HG02938 (cell line): Measurements from ENCODE around the gene SPOUT1.
"Not testable (repeated sequence)": the region's sequence is repeated elsewhere in the genome, so short reads cannot be mapped to it uniquely, and the experiment has no call there.

ENCODE experiments used
- ATAC-seq: cut with Tn5 transposase; IDR thresholded peaks from one replicate; pipeline ENCODE4 v1.9.1; 2021; ENCODE audit warnings: mild to moderate bottlenecking, moderate library complexity; ENCODE audit not compliant: unreplicated experiment

Gene SPOUT1

DNA sequence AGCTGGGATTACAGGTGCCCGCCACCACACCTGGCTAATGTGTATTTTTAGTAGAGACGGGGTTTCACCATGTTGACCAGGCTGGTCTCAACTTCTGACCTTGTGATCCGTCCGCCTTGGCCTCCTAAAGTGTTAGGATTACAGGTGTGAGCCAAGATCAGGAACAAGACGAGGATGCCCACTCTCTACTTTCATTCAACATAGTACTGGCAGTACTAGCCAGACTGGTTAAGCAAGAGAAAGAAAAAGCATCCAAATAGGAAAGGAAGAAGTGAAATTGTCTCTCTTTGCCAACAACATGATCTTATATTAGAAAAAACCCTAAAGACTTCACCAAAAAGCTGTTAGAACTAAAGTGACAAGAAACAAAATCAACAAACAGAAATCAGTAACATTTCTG, 18.7 kb downstream of the SPOUT1 start:
- ATAC-seq = no peak

DNA sequence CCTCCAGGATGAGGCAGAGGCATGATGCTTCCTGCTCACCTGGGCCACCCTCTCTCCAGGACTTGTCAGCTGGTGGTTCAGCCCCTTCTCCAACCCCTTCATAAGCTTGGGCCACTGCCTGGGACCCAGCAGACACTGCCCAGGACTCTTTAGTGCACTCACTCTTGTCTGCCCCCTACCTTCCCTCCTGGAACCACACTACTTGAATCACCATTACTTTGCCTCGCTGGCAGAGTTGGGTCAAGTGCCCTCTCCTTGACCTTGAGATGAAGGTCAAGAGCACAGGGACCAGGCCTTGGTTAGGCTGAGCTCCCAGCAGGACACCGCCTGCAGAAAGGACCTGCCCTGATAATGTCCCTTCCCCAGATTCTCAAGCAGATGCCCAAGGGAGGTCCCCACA, 19.8 kb downstream of the SPOUT1 start:
- ATAC-seq = no peak

- ATAC-seq = no peak
Observed at GRCh38 chr9:128809036-128809599, 20.5 kb downstream of the SPOUT1 start.

DNA sequence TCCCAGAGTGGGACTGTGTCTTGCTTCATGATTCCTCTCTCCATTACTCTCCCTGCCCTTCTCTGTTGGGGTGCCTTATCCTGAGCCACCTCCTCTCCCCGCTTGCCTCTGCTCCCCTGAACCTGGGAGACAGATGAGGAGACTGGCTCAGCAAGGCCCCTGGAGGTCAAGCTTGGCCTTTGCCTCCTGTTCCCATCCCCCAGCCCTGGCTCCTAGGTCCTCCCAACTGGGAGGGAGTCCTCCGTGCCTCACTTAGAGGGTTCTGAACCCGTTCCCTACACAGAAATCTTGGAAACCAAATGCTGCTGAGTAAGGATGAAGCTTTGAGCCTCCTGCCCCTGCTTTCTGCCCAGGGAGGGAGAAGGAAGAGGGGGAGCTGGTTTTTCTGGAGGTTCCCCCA, 21.1 kb downstream of the SPOUT1 start:
- no peak for ATAC-seq

GRCh38 chr9:128807827-128808226, 21.8 kb downstream of the SPOUT1 start:
- ATAC-seq = no peak

- ATAC-seq = no peak
Observed at GRCh38 chr9:128805661-128806060, 23.9 kb downstream of the SPOUT1 start.

DNA sequence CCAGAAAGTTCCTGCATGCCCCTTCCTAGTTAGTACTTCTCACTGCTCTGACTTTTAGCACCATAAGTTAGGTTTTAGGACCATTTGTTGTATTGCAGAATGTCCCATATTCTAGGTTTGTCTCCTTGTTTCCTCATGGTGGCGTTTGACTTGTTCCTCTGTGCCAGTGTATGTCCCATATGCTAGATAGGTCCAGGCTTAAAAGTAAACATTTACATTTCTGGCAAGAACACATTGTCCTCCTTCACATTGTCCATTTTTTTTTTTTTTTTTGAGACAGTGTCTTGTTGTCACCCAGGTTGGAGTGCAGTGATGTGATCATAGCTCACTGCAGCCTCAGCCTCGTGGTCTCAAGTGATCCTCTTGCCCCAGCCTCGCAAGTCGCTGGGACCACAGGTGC, 27.1 kb downstream of the SPOUT1 start:
- no peak for ATAC-seq

GRCh38 chr9:128800061-128800460, 29.5 kb downstream of the SPOUT1 start:
- ATAC-seq = no peak

GRCh38 chr9:128798896-128799295, 30.7 kb downstream of the SPOUT1 start:
- no peak for ATAC-seq

DNA sequence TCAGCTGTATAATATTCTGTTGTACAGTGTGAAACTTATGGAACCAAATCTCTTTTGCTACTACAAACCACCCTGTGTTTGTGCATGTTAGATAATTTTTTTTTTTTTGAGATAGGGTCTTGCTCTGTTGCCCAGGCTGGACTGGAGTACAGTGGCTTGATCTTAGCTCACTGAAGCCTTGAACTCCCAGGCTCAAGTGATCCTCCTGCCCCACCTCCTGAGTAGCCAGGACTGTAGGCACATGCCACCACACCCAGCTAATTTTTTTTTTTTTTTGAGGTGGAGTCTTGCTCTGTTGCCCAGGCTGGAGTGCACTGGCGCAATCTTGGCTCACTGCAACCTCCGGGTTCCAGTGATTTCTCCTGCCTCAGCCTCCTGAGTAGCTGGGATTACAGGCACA, 34.6 kb downstream of the SPOUT1 start:
- ATAC-seq = not testable (repeated sequence)

DNA sequence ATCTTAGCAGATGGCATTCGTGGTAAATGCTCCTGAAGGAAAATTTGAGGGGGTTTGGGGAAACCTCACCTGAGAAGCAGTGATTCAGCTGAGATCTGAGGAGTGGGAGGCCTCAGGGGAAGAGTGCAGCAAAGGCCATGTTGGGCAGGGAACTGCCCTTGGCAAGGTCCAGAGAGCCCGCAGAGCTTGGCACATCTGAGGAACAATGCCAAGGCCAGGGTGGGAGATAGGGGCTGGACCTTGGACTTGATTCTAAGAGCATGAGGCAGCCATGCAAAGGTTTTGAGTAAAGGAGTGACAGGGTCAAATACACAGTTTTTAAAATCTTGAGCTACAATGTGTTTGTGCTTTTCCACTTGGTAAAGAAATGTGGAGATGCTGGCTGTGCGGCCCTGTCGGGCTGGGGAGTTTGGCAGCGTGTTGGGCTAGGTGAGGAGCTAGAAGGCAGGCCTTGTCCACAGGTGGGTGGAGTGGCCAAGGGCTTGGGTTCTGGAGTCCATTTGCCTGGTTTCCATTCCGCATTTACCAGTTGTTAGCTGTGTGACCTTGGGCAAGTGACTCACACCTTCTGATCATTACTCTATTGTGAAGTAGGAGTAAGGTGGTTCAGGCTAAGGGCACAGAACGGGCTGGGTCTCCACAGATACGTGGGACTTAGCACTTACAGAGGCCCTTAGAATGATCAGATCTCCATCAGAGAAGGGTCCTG, 36.5 kb downstream of the SPOUT1 start:
- no peak for ATAC-seq

GRCh38 chr9:128792134-128792533, 37.5 kb downstream of the SPOUT1 start:
- ATAC-seq = no peak

DNA sequence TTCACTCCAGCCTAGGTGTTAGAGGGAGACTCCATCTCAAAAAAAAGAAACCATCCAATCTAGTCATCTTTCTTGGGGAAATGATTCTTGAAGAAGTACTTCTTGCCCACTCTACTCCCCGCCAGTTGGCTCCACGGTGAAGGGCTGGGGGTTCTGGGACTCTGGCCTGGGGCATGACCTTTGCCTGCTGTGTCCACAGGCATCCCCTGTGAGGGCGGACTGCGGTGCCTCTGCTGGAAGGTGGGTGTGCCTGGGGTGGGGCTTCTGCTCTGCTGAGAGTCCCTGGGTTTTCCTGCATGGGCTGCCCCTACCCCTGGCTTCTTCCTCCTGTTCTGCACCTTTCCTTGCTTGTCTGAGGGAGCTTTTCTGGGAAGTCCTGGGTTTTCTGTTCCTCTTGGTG, 39.1 kb downstream of the SPOUT1 start:
- no peak for ATAC-seq

DNA sequence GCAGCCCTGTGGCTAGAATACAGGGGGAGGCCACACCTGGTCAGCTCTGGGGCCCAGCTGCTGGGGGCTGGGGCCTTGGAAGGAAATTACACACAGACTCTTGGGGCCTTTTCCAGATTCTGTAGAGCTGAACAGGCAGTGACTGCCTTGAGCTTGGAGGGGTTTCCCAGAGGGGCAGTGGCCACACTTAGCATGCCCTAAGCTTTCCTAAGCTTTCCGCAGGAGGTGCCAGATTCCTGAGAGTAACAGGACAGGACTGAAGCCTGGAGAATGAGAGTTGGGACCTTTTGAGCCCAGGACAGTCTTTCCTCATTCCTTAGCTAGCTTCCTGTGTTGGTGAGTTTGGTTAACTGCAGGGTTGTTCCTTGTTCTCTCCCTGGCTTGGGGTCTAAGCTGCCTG, 41.1 kb downstream of the SPOUT1 start:
- ATAC-seq = no peak

DNA sequence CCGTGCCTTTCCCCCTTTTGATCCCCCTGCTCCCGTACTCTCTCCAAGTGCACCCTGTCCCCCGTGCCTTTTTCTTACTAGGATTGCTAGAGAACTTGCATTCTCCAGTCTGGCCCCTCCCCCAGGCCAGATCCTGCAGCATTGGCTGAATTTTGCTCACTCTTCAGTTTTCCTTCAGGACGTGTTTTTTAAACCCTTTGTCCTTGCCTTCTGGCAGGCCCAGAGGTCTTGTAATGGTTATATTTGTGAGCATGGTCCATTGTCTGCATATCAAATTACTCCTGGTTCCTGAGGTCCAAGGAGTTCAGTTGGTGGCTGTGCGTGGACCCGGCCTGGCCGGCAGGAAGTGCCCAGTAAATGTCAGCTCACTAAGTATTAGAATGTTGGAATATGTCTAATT, 41.9 kb downstream of the SPOUT1 start:
- ATAC-seq = no peak

GRCh38 chr9:128786681-128787601, 42.7 kb downstream of the SPOUT1 start, which contains the start of gene TBC1D13:
TBC1D13 (plus strand) TSS chr9:128787253; CDS start chr9:128787354, 101 bp downstream.
- peak; percentile 71 for ATAC-seq

GRCh38 chr9:128785427-128785826, 44.2 kb downstream of the SPOUT1 start:
- ATAC-seq = no peak

GRCh38 chr9:128782669-128783068, 46.9 kb downstream of the SPOUT1 start:
- no peak for ATAC-seq

DNA sequence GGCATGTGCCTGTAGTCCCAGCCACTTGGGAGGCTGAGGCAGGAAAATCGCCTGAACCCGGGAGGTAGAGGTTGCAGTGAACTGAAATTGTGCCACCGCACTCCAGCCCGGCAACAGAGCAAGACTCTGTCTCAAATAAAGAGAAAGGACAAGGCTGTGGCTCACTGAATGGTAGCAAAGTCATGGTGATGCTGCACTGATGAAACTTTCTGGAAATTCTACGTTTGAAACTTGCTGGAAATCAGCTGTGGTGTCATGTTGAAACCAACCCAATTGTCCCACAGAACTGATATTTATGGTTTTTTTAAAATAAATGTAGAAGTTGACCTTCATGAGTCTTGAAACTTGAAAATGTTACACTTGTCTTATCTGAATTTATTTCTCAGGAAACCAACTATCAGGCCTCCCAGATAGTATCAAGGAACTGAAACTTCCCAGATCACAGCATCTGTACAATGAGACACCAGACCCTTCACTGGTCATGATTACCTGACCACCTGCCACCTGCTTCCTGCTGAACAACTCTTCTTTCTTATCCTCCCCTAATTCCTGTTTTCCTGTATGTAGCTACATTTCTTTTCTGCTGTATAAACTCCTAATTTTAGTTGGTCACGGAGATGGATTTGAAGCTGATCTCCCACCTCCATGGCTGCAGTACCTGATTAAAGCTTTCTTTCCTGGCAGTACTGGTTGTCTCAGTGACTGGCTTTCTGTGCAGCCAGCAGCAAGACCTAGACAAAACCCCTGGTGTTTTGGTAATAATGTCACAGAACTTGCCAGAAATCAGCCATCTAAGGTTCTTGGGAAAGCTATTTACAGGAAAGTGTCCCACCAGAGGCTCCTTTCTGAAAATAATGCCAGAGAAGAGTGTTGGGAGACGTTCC, 48.2 kb downstream of the SPOUT1 start:
- no peak for ATAC-seq

DNA sequence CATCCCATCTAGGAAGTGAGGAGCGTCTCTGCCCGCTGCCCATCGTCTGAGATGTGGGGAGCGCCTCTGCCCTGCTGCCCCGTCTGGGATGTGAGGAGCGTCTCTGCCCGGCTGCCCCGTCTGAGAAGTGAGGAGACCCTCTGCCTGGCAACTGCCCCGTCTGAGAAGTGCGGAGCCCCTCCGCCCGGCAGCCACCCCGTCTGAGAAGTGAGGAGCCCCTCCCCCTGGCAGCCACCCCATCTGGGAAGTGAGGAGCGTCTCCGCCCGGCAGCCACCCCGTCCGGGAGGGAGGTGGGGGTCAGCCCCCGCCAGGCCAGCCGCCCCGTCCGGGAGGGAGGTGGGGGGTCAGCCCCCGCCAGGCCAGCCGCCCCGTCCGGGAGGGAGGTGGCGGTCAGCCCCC, 49.5 kb downstream of the SPOUT1 start:
- not testable (repeated sequence) for ATAC-seq

GRCh38 chr9:128774804-128775203, 54.8 kb downstream of the SPOUT1 start:
- ATAC-seq = no peak
